ENCODE data around the gene RASGRF1.

RASGRF1 gene

DNA sequence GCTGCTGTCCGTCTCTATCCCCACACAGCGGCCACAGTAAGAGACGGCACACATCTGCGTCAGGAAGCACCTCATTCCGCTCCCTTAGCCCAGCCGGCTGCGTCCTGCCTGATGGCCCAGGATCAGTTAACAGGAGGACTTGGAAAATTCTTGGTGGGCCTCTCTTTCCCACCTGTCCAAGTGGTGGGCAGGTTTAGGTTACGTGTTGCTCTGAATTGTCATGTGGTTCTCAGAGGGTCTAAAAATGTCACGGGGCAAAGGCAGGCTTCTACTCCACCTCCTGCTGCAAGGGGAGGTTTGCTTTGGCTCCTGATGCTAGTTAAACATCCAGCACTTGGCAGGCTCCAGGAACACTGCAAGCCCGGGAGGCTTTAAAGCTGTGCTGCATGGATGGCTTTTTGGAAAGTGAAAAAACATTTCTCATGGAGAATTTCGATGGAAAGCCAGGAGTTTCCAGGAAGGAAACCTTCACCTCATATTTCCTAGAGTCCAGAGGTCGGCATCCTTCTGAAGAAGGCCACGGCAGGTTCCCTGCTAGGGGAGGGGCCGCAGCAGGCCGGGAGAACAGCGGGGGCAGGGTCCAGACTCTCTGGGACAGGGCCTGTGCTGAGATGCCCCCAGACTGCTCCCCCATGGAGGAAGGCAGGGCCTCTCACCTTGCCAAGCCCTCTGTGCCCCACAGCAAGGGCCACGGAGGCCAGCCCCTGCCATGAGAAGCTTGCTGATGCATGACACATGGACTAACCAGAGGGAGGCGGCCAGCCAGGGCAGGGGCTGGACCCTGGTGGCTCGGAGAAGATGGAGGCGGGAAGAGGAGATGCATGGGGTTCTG lies 156.5 kb downstream of the RASGRF1 start:
- in situ Hi-C loops (cut with HindIII; ENCODE audit: low sequenced_read_pairs) = no loop called here
- peak; percentile 51 for DNase-seq (ENCODE audit: low read depth)
- no peak overlapping the region for H3K4me3 ChIP-seq (ENCODE audit: low read depth, low read length)
- TF ChIP-seq, protein P1, sequence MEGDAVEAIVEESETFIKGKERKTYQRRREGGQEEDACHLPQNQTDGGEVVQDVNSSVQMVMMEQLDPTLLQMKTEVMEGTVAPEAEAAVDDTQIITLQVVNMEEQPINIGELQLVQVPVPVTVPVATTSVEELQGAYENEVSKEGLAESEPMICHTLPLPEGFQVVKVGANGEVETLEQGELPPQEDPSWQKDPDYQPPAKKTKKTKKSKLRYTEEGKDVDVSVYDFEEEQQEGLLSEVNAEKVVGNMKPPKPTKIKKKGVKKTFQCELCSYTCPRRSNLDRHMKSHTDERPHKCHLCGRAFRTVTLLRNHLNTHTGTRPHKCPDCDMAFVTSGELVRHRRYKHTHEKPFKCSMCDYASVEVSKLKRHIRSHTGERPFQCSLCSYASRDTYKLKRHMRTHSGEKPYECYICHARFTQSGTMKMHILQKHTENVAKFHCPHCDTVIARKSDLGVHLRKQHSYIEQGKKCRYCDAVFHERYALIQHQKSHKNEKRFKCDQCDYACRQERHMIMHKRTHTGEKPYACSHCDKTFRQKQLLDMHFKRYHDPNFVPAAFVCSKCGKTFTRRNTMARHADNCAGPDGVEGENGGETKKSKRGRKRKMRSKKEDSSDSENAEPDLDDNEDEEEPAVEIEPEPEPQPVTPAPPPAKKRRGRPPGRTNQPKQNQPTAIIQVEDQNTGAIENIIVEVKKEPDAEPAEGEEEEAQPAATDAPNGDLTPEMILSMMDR (IDR thresholded peaks at IDR 0.05; ENCODE audit: low read depth, low read length, missing control alignments) = no peak

DNA sequence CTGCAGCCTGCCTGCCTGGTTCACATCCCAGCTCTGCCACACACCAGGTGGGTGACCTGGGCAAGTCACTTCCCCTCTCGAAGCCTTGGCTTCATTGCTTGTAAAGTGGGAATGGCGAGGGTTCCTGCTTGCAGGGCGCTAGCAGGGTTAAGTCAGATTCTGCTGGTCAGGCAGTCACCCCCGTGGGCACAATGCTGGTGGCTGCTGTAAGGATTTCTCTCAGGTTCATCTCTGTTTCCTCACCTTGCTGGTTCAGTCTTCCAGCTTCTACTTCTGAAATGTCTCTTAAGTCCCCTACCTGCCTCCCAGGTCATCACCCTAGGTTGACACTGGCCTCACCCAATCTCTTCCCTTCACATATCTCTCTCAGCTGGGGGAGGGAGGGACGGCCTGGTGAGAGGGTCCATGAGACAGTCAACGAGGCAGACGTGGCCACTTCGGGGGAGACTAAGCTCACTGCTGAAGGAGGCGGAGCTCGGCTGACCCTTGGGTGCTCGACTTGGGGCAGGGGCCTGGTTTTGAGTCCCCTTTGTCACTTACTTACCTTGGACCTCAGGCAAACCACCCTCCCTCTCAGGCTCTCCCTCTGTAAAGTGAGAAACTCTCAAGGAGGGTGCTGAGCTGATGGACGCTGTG lies 157.3 kb downstream of the RASGRF1 start:
- TF ChIP-seq, protein P1 (IDR thresholded peaks at IDR 0.05; ENCODE audit: low read depth, low read length, missing control alignments) = no peak
- DNase-seq (ENCODE audit: low read depth) = no peak
- in situ Hi-C loops (cut with HindIII; ENCODE audit: low sequenced_read_pairs) = no loop called here
- no peak overlapping the region for H3K4me3 ChIP-seq (ENCODE audit: low read depth, low read length)

DNA sequence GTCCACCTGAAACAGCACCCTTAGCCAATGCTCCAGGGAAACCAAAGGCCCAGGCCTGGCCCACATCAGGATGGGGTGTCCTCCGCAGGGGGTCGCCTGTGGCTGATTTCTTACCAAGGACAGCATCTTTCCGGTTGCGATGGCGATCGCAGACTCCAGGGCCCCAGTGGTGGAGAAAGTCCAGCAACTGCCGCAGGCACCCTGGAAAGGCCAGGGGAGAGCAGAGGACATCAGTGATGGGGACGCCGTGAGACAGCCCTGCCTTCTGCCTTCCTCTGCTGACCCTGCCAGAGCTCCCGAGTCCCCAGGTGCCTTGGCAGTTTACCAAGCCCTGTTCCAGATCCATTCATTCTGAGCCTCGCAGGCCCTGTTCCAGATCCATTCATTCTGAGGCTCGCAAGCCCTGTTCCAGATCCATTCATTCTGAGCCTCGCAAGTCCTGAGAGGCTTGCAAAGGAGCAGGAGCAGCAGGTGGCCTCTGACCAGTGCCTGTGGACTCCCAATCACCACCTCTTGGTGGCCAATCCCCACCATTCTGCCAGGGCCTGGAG lies 158.2 kb downstream of the RASGRF1 start:
- in situ Hi-C loops (cut with HindIII; ENCODE audit: low sequenced_read_pairs) = no loop called here
- DNase-seq (ENCODE audit: low read depth) = no peak
- no peak overlapping the region for H3K4me3 ChIP-seq (ENCODE audit: low read depth, low read length)
- TF ChIP-seq, protein P1 (IDR thresholded peaks at IDR 0.05; ENCODE audit: low read depth, low read length, missing control alignments) = no peak

DNA sequence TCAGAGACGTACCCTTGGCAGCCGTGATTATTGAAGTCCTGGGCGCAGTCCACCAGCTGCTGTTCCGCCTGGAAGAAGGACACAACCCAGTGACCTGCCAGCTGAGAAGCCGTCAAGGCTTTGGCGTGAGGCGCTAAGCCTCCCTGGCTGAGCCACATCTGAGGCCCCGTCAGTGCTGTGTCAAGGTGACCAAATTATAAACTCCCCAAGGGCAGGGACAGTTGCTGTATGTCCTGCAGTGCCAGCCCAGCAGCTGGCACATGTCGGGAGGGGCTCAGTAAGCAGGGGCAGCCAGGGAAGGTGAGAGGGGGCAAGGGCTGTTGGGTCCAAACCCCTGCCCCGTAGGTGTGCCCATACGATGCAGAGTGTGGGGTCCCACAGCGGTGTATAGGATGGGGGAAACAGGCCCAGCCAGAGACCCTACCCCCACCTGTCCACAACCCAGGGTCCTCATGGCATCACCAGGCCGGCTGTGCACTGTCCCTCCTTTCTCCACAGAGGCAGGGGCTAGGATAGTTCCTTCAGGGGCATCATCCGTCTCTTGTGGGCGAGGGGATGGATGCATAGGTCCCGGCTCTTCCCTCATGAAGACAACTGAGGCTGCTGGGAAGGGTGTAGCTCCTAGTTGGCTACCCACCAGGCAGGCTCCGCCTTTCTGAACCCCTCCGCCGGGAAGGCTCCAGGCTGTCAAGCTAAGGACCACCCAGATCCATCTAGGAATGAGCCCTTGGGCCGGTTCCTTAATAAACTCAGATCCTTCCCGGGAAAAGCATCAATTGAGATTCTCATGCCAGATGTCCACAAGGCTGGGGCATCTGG lies 158.9 kb downstream of the RASGRF1 start:
- DNase-seq (ENCODE audit: low read depth) = no peak
- in situ Hi-C loops (cut with HindIII; ENCODE audit: low sequenced_read_pairs) = no loop called here
- H3K4me3 ChIP-seq (ENCODE audit: low read depth, low read length) = no peak overlapping the region
- TF ChIP-seq, protein P1 (IDR thresholded peaks at IDR 0.05; ENCODE audit: low read depth, low read length, missing control alignments) = no peak

DNA sequence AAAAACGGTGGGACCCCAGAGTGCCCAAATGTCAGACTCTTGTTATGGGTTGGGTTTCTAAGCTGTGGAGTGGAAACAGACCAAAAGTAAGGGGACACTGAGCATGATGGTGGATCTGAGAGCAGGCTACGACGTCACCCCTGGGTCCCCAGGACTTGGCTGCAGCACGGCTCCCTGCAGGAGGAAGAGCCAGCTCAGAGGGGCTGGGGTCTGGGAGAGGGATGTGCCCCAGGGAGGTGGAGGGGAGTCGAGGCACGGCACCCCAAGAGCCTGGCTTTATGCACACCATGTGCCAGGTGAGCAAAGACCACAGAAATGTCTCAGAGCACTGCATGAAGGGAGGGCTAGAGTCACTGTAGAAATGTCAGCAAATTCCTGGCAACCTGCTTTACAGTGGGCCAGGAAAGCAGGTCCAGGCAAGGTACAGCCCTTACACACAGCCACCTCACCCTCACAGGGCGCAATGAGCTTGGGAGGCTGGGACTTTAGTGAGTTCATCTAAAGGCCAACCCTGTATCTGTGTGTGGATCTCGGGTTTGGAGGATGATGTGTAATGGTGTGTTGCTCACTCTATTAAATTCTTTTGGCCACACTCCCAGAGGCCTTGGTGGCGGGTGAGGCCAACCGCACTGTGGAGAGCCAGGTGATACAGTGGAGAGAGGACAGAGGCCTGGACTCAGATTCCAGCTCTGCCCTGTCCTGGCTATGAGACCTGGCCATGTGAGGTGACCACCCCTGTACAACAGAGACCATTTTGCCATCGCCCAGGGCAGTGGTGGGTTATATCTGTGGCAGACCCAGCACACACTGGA lies 159.8 kb downstream of the RASGRF1 start:
- in situ Hi-C loops (cut with HindIII; ENCODE audit: low sequenced_read_pairs) = no loop called here
- TF ChIP-seq, protein P1 (IDR thresholded peaks at IDR 0.05; ENCODE audit: low read depth, low read length, missing control alignments) = no peak
- DNase-seq (ENCODE audit: low read depth) = peak; percentile 87
- no peak overlapping the region for H3K4me3 ChIP-seq (ENCODE audit: low read depth, low read length)

Measured in astrocyte of the cerebellum (primary cell).